ENCODE data around the gene EHMT1.

The EHMT1 gene

GRCh38 chr9:137814841-137815240 is 196.0 kb downstream of the EHMT1 start:
- DNase-seq: no peak

- DNase-seq: no peak
Measured at GRCh38 chr9:137815256-137816255, 196.8 kb downstream of the EHMT1 start.

- DNase-seq: no peak
Measured at GRCh38 chr9:137816531-137817235, 197.9 kb downstream of the EHMT1 start.

- DNase-seq: no peak
Measured at GRCh38 chr9:137817236-137818200, 198.7 kb downstream of the EHMT1 start.

GRCh38 chr9:137818286-137818685 is 199.5 kb downstream of the EHMT1 start:
- no peak for DNase-seq

GRCh38 chr9:137820161-137820855 is 201.5 kb downstream of the EHMT1 start:
- DNase-seq: no peak

GRCh38 chr9:137823986-137824771 is 205.4 kb downstream of the EHMT1 start:
- no peak for DNase-seq

- DNase-seq: no peak
Measured at GRCh38 chr9:137825324-137825989, 206.7 kb downstream of the EHMT1 start.

GRCh38 chr9:137827908-137828526 is 209.2 kb downstream of the EHMT1 start:
- no peak for DNase-seq

GRCh38 chr9:137828527-137829259 is 209.9 kb downstream of the EHMT1 start:
- DNase-seq: no peak

GRCh38 chr9:137829260-137829996 is 210.6 kb downstream of the EHMT1 start:
- DNase-seq: no peak

GRCh38 chr9:137832191-137832700 is 213.4 kb downstream of the EHMT1 start:
- no peak for DNase-seq

- DNase-seq: no peak
Measured at GRCh38 chr9:137832830-137833590, 214.2 kb downstream of the EHMT1 start.

- no peak for DNase-seq
Measured at GRCh38 chr9:137833721-137834613, 215.2 kb downstream of the EHMT1 start.

GRCh38 chr9:137834846-137835546 is 216.2 kb downstream of the EHMT1 start:
- DNase-seq: no peak
